Measurements from ENCODE around the gene UGT3A2.

Gene UGT3A2, protein sequence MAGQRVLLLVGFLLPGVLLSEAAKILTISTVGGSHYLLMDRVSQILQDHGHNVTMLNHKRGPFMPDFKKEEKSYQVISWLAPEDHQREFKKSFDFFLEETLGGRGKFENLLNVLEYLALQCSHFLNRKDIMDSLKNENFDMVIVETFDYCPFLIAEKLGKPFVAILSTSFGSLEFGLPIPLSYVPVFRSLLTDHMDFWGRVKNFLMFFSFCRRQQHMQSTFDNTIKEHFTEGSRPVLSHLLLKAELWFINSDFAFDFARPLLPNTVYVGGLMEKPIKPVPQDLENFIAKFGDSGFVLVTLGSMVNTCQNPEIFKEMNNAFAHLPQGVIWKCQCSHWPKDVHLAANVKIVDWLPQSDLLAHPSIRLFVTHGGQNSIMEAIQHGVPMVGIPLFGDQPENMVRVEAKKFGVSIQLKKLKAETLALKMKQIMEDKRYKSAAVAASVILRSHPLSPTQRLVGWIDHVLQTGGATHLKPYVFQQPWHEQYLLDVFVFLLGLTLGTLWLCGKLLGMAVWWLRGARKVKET

DNA sequence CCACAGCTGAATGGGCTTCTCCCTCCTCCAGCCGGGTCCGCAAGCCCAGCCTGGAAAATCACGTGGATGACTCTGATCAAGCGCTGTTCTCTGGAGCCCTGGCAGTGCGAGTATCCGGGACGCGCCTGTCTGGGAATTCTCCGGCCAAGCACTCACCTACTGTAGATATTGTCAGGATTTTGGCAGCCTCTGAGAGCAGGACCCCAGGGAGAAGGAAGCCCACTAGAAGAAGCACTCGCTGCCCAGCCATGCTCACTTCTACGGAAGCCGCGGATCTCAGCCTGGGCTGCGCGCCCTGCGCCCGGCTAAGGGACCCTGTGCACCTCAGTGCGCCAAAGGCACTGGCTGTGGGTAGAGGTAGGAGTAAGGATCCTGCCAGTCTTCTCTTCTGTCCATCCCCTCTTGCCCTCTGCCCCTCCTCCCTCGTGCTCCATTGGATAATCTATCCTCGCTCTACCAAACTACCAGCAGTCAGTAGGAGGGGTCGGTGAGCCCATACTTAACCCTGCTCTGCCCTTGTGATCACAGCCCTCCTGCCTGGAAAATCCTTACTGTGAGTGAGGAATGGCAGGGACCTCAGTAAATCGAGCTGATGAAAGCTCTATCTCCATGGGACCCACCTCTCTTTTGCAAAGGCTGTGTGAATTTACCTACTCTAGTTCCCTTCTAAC, at the start of gene UGT3A2:
Gene UGT3A2 (minus strand): TSS at position 343 of the 671 bp plus-strand sequence. CDS start 93 bp downstream, at position 250.
- Histone ChIP-seq H3K36me3 (ENCODE audit: control insufficient read depth, low read length) (no peaks in the 10 kb centered on the region), H3K27ac (ENCODE audit: low read depth, low read length) (no peak within 1 kb of the TSS), H3F3A (ENCODE audit: control insufficient read depth, insufficient read depth) (no peaks in the 10 kb centered on the region), H3K9me2 (replicated peaks; ENCODE audit: control insufficient read depth, low read length) (no peaks in the 10 kb centered on the region), H3K27me3 (ENCODE audit: control insufficient read depth, low read length) (no peaks in the 10 kb centered on the region), H3K4me3 (ENCODE audit: low read length) (no peak within 1 kb of the TSS), H3K4me1 (ENCODE audit: control insufficient read depth, low read length) (no peaks in the 10 kb centered on the region), H4K20me1 (ENCODE audit: control insufficient read depth, insufficient read depth, low read depth, low read length) (no peaks in the 10 kb centered on the region), H3K9me3 (ENCODE audit: control insufficient read depth, insufficient read depth, low read length) (no peaks in the 10 kb centered on the region), H3K79me2 (ENCODE audit: control insufficient read depth, low read length) (no peaks in the 10 kb centered on the region), H3K4me2 (ENCODE audit: low read length) (no peak within 1 kb of the TSS)
- no peak for TF ChIP-seq EZH2phosphoT487 (IDR thresholded peaks at IDR 0.05; ENCODE audit: borderline replicate concordance, low read length)
- TF ChIP-seq, protein P1, sequence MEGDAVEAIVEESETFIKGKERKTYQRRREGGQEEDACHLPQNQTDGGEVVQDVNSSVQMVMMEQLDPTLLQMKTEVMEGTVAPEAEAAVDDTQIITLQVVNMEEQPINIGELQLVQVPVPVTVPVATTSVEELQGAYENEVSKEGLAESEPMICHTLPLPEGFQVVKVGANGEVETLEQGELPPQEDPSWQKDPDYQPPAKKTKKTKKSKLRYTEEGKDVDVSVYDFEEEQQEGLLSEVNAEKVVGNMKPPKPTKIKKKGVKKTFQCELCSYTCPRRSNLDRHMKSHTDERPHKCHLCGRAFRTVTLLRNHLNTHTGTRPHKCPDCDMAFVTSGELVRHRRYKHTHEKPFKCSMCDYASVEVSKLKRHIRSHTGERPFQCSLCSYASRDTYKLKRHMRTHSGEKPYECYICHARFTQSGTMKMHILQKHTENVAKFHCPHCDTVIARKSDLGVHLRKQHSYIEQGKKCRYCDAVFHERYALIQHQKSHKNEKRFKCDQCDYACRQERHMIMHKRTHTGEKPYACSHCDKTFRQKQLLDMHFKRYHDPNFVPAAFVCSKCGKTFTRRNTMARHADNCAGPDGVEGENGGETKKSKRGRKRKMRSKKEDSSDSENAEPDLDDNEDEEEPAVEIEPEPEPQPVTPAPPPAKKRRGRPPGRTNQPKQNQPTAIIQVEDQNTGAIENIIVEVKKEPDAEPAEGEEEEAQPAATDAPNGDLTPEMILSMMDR (IDR thresholded peaks at IDR 0.05; ENCODE audit: low read depth, low read length, poor library complexity, severe bottlenecking): no peak

GRCh38 chr5:36111238-36111637, 44.6 kb upstream of the UGT3A2 start:
- peaks cover 40% of the 10 kb centered on the region for H3K36me3 ChIP-seq (ENCODE audit: control insufficient read depth, low read length)

GRCh38 chr5:36108758-36109460, 42.2 kb upstream of the UGT3A2 start:
- no peak overlapping the region for H3K4me2 ChIP-seq (ENCODE audit: low read length)
- H4K20me1 ChIP-seq (ENCODE audit: control insufficient read depth, insufficient read depth, low read depth, low read length): no peaks in the 10 kb centered on the region
- no peaks in the 10 kb centered on the region for H3K9me3 ChIP-seq (ENCODE audit: control insufficient read depth, insufficient read depth, low read length)
- H3K27me3 ChIP-seq (ENCODE audit: control insufficient read depth, low read length): no peaks in the 10 kb centered on the region
- no peaks in the 10 kb centered on the region for H3K9me2 ChIP-seq (replicated peaks; ENCODE audit: control insufficient read depth, low read length)
- H3K27ac ChIP-seq (ENCODE audit: low read depth, low read length): no peak overlapping the region
- peaks cover 44% of the 10 kb centered on the region for H3K36me3 ChIP-seq (ENCODE audit: control insufficient read depth, low read length)
- no peak overlapping the region for H3K4me3 ChIP-seq (ENCODE audit: low read length)
- H3K4me1 ChIP-seq (ENCODE audit: control insufficient read depth, low read length): no peaks in the 10 kb centered on the region
- no peak for TF ChIP-seq EZH2phosphoT487 (IDR thresholded peaks at IDR 0.05; ENCODE audit: borderline replicate concordance, low read length)
- TF ChIP-seq, protein P1 (IDR thresholded peaks at IDR 0.05; ENCODE audit: low read depth, low read length, poor library complexity, severe bottlenecking): no peak
- no peaks in the 10 kb centered on the region for H3F3A ChIP-seq (ENCODE audit: control insufficient read depth, insufficient read depth)
- H3K79me2 ChIP-seq (ENCODE audit: control insufficient read depth, low read length): no peaks in the 10 kb centered on the region

More at GRCh38 chr5:36111238-36111637, 44.6 kb upstream of the UGT3A2 start:
- H3K27me3 ChIP-seq (ENCODE audit: control insufficient read depth, low read length): no peaks in the 10 kb centered on the region
- H3K4me2 ChIP-seq (ENCODE audit: low read length): no peak overlapping the region
- no peaks in the 10 kb centered on the region for H4K20me1 ChIP-seq (ENCODE audit: control insufficient read depth, insufficient read depth, low read depth, low read length)
- no peak for TF ChIP-seq EZH2phosphoT487 (IDR thresholded peaks at IDR 0.05; ENCODE audit: borderline replicate concordance, low read length)
- TF ChIP-seq, protein P1 (IDR thresholded peaks at IDR 0.05; ENCODE audit: low read depth, low read length, poor library complexity, severe bottlenecking): no peak
- no peaks in the 10 kb centered on the region for H3F3A ChIP-seq (ENCODE audit: control insufficient read depth, insufficient read depth)
- H3K9me3 ChIP-seq (ENCODE audit: control insufficient read depth, insufficient read depth, low read length): no peaks in the 10 kb centered on the region
- no peak overlapping the region for H3K27ac ChIP-seq (ENCODE audit: low read depth, low read length)
- no peak overlapping the region for H3K4me3 ChIP-seq (ENCODE audit: low read length)
- no peaks in the 10 kb centered on the region for H3K4me1 ChIP-seq (ENCODE audit: control insufficient read depth, low read length)
- no peaks in the 10 kb centered on the region for H3K9me2 ChIP-seq (replicated peaks; ENCODE audit: control insufficient read depth, low read length)
- no peaks in the 10 kb centered on the region for H3K79me2 ChIP-seq (ENCODE audit: control insufficient read depth, low read length)

Measured in DOHH2 (cell line).